ENCODE data around the gene HDDC3. TPM values are rescaled to one million over a fixed set of nuclear protein-coding genes. Genes with fewer than 3 reads are reported as not detected.

Gene HDDC3
- total and polyA plus RNA-seq, 9 of the 15 experiments (the other 6 are each of a cell fraction or from before 2014, with no cell fraction given), result 14.9 to 55.8 (median 36.9) TPM

DNA sequence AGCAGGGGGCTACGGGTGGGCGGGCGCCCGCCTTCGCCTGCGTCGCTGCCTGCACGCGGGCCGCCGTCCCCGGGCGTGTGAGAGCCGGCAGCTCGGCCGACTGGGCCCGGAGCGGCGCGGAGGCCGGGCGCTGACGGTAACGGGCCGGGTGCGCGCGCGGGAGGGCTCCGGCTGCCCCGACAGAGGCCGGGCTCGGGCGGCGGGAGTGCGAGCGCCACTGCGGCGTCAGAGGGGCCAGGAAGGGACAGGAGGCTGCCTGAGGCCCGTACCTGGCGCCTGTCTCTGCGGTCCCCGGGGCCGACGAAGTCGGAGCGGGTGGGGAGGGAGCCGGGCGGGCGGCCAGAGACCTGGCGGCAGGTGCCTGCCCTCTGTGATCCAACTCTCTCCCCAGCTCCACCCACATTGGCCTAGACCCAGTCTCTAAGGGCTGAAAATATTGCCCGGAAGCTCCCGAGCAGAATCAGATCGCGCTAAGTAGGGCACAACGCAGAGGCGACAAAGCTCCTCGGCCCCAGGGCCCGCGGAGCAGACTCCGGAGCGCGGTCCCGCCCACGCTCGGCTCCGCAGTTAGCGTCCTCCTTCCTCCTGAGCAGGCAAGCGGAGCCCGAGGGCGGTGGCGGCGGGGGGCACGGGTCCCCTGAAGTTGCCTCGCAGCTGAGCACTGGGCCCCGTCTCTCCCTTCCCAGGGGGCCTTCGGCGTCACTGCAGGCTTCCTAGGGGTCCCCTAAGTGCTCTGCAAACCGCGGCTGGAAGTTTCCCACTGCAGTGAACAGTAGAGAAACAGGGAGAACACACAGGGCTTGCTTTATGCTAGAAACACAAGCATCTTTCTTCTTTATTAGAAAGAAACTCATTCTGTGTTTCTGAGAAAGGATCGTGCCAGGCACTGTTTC is 29.3 kb downstream of the HDDC3 start, which contains the start of gene MAN2A2 (continued):
- TF ChIP-seq, protein P1, sequence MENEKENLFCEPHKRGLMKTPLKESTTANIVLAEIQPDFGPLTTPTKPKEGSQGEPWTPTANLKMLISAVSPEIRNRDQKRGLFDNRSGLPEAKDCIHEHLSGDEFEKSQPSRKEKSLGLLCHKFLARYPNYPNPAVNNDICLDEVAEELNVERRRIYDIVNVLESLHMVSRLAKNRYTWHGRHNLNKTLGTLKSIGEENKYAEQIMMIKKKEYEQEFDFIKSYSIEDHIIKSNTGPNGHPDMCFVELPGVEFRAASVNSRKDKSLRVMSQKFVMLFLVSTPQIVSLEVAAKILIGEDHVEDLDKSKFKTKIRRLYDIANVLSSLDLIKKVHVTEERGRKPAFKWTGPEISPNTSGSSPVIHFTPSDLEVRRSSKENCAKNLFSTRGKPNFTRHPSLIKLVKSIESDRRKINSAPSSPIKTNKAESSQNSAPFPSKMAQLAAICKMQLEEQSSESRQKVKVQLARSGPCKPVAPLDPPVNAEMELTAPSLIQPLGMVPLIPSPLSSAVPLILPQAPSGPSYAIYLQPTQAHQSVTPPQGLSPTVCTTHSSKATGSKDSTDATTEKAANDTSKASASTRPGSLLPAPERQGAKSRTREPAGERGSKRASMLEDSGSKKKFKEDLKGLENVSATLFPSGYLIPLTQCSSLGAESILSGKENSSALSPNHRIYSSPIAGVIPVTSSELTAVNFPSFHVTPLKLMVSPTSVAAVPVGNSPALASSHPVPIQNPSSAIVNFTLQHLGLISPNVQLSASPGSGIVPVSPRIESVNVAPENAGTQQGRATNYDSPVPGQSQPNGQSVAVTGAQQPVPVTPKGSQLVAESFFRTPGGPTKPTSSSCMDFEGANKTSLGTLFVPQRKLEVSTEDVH (IDR thresholded peaks at IDR 0.05; ENCODE audit: low read depth, partially characterized antibody), result no peak
- TF ChIP-seq IRF2 (CRISPR knock-in tag; IDR thresholded peaks at IDR 0.05) (no peak), MAFK (IDR thresholded peaks at IDR 0.05; ENCODE audit: low read length) (no peak), TOE1 (IDR thresholded peaks at IDR 0.05; ENCODE audit: borderline replicate concordance) (no peak; the same call in 1 of the 2 replicates), TOE1 (CRISPR knock-in tag; IDR thresholded peaks at IDR 0.05; ENCODE audit: borderline replicate concordance, low read depth) (no peak), PURB (CRISPR knock-in tag; IDR thresholded peaks at IDR 0.05; ENCODE audit: low read depth) (no peak), ZNF197 (CRISPR knock-in tag; IDR thresholded peaks at IDR 0.05; ENCODE audit: low read depth) (no peak), HMG20B (CRISPR knock-in tag; IDR thresholded peaks at IDR 0.05) (no peak), FOXM1 (IDR thresholded peaks at IDR 0.05; ENCODE audit: low read depth) (no peak), FOXM1 (CRISPR knock-in tag; IDR thresholded peaks at IDR 0.05; ENCODE audit: low read depth) (no peak), MAFF (IDR thresholded peaks at IDR 0.05; ENCODE audit: low read length) (no peak), ZNF764 (CRISPR knock-in tag; IDR thresholded peaks at IDR 0.05; ENCODE audit: low read depth) (no peak), HLTF (IDR thresholded peaks at IDR 0.05) (no peak), CREB1 (IDR thresholded peaks at IDR 0.05) (peak; percentile 34; the same call in 1 of the 2 replicates), CREB1 (CRISPR knock-in tag; IDR thresholded peaks at IDR 0.05) (no peak; the same call in 1 of the 2 replicates)
- TF ChIP-seq, protein P2, sequence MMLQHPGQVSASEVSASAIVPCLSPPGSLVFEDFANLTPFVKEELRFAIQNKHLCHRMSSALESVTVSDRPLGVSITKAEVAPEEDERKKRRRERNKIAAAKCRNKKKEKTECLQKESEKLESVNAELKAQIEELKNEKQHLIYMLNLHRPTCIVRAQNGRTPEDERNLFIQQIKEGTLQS (IDR thresholded peaks at IDR 0.05), result no peak
- TF ChIP-seq, protein P2 (CRISPR knock-in tag; conservative IDR thresholded peaks at IDR 0.05), result no peak
- TF ChIP-seq, protein P3, sequence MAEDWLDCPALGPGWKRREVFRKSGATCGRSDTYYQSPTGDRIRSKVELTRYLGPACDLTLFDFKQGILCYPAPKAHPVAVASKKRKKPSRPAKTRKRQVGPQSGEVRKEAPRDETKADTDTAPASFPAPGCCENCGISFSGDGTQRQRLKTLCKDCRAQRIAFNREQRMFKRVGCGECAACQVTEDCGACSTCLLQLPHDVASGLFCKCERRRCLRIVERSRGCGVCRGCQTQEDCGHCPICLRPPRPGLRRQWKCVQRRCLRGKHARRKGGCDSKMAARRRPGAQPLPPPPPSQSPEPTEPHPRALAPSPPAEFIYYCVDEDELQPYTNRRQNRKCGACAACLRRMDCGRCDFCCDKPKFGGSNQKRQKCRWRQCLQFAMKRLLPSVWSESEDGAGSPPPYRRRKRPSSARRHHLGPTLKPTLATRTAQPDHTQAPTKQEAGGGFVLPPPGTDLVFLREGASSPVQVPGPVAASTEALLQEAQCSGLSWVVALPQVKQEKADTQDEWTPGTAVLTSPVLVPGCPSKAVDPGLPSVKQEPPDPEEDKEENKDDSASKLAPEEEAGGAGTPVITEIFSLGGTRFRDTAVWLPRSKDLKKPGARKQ (CRISPR knock-in tag; IDR thresholded peaks at IDR 0.05), result no peak
- TF ChIP-seq, protein P4, sequence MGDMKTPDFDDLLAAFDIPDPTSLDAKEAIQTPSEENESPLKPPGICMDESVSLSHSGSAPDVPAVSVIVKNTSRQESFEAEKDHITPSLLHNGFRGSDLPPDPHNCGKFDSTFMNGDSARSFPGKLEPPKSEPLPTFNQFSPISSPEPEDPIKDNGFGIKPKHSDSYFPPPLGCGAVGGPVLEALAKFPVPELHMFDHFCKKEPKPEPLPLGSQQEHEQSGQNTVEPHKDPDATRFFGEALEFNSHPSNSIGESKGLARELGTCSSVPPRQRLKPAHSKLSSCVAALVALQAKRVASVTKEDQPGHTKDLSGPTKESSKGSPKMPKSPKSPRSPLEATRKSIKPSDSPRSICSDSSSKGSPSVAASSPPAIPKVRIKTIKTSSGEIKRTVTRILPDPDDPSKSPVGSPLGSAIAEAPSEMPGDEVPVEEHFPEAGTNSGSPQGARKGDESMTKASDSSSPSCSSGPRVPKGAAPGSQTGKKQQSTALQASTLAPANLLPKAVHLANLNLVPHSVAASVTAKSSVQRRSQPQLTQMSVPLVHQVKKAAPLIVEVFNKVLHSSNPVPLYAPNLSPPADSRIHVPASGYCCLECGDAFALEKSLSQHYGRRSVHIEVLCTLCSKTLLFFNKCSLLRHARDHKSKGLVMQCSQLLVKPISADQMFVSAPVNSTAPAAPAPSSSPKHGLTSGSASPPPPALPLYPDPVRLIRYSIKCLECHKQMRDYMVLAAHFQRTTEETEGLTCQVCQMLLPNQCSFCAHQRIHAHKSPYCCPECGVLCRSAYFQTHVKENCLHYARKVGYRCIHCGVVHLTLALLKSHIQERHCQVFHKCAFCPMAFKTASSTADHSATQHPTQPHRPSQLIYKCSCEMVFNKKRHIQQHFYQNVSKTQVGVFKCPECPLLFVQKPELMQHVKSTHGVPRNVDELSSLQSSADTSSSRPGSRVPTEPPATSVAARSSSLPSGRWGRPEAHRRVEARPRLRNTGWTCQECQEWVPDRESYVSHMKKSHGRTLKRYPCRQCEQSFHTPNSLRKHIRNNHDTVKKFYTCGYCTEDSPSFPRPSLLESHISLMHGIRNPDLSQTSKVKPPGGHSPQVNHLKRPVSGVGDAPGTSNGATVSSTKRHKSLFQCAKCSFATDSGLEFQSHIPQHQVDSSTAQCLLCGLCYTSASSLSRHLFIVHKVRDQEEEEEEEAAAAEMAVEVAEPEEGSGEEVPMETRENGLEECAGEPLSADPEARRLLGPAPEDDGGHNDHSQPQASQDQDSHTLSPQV (IDR thresholded peaks at IDR 0.05), result peak; percentile 48; the same call in 1 of the 2 replicates
